HG02970 (cell line): ENCODE results near the gene TBCB.
A peak's percentile ranks its signal among the peaks of the same experiment; 100 is the strongest.
"Not testable (repeated sequence)": the region's sequence is repeated elsewhere in the genome, so short reads cannot be mapped to it uniquely, and the experiment has no call there.

Source experiments
- ATAC-seq: cut with Tn5 transposase; IDR thresholded peaks from one replicate; pipeline ENCODE4 v1.9.1; 2021; ENCODE audit warnings: mild to moderate bottlenecking, moderate library complexity, moderate number of reproducible peaks; ENCODE audit not compliant: unreplicated experiment, low FRiP score

TBCB gene

GRCh38 chr19:36128392-36128736 is 13.1 kb downstream of the TBCB start:
- no peak for ATAC-seq

- ATAC-seq: not testable (repeated sequence)
These were observed 16.0 kb downstream of the TBCB start for GRCh38 chr19:36131221-36131620.

DNA sequence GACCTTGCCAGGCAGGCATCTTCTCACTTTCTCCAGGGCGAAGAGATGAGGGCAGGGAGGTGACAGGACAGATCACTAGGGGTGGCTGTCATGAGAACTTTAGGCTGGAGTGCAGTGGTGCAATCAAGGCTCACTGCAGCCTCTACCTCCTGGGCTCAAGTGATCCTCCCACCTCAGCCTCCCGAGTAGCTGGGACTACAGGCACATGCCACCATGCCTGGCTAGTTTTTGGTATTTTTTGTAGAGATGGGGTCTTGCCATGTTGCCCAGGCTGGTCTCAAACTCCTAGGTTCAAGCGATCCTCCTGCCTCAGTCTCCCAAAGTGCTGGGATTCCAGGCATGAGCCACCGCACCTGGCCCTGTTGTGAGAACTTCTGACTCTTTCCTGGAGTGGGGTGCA is 19.6 kb downstream of the TBCB start:
- not testable (repeated sequence) for ATAC-seq

DNA sequence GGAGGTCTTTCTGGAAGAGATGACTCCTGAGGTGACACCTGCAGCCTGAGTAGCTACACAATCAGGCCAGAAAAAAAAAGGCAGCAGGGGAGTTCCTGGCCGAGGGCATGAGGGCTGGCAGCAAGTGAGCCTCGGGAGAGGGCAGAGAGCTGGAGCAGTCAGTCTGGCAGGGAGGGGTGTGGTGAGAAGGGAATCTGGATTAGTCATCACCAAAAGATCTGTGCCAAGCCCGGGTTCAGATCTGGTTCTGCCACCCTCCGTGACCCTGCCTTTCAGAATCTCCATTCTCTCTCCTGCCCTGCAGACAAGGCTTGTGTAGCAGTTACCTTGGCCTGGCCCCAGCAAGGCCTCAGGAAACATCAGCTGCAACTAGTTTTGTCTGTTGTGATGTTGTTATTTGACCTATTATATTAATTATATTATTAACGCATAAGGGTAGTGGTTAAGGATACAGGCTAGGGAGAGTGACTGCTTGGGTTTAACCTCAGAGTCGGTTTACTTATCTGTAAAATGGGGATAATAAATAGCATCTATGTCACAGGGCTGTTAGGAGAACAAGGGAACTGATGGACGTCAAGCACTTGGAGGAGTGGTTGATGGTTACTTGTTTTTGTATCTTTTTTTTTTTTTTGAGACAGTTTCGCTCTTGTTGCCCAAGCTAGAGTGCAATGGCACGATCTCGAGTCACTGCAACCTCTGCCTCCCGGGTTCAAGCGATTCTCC is 21.9 kb downstream of the TBCB start:
- ATAC-seq: no peak

GRCh38 chr19:36139120-36139472 is 23.8 kb downstream of the TBCB start:
- ATAC-seq: no peak

DNA sequence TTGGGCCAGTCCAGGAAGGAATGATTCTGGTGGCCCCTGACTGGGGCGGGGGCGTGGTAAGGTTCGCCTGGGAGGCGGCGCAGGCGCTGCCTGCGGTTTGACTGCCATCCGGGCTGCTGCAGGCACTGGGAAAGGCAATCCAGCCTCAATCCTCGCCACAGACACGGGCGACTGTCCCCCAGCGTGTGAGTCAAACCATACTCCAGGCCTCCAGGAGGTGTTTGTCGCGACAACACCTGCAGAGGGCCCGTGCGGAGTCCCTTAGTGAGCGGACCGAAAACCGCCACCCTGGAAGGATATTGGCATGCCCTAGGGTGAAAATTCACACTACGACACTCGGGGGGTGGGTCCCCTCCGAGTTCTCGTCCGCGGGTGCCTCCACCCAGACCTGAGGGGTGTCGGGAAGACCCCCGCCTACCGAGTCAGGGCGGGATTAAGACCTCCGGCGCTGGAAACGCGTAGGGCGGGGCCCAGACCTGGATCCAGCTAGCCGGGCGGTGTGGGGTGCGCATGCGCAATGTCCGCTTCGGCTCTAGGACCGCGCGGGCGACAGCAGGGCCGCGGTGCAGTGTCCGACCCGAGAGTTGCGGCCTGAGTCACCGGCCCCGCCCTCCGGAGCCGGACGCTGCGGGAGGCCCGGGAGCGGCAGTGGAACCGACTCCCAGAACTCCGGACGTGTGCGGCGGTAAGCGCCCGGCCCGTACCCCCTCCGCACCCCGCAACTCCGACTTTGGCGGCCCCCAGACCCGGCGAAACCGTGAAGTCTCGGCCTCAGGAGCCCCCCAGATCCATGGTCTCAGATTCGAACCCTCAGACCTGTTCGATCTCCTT is 24.4 kb downstream of the TBCB start, which contains the start of gene CAPNS1:
Gene CAPNS1 (plus strand): TSS at position 594 of the 831 bp plus-strand sequence. CDS start 946 bp downstream, outside the sequence.
- ATAC-seq: peak; percentile 90

- no peak for ATAC-seq
These were observed 25.2 kb downstream of the TBCB start for GRCh38 chr19:36140304-36141038.

DNA sequence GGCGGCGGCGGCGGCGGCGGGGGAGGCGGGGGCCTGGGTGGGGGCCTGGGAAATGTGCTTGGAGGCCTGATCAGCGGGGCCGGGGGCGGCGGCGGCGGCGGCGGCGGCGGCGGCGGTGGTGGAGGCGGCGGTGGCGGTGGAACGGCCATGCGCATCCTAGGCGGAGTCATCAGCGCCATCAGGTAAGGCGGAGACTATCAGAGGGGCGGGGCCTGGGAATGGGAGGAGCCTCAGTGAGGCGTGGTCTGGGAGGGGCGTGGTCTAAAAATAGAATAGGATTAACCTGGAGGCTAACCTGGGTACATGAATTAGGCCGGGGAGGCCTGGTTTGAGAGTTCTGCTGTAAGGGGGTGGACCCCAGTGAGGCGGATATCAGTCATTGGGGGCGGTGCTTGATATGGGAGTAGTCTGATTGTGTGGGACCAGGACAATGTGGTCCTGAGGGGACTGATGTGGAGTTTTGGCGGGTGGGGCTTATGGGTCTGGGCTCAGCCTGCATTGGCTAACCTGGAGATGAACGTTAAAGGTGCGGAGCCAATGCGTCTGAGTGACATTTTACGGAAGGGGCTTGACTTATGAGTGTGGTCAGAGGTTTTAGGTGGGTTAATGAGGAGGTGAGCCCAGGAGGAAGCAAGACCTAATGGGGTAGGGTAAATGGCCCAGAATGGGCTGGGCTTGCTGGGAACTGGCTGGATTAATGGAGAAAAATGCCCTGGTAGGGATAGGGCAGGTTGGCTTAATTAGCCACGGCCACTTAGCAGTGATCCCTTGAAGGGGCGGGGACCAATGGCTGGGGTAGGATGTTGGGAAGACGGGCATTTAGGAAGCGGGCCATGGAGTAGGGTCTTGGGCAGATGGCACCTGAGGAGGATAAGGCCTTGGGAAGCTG is 26.0 kb downstream of the TBCB start:
- peak; percentile 42 for ATAC-seq

- ATAC-seq: no peak
These were observed 26.8 kb downstream of the TBCB start for GRCh38 chr19:36142046-36142445.

- no peak for ATAC-seq
These were observed 27.2 kb downstream of the TBCB start for GRCh38 chr19:36142496-36142895.

DNA sequence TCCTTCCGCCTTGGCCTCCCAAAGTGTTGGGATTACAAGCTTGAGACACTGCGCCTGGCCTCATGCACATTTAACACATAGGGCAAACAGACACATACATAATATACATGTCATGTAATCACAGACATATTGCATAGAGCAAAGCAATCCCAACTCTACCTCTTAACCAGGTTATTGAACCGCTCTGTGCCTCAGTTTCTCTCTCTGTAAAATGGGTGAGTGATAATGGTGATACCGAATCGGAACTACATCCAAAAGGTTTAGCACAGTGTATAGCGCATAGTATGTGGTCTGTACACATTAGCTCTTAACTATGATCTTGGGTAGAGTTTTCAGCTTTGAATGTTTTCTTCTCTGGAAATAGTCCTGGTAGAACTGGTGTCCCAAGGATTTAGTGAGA is 29.4 kb downstream of the TBCB start:
- no peak for ATAC-seq

GRCh38 chr19:36149673-36150406 is 34.6 kb downstream of the TBCB start:
- no peak for ATAC-seq

- ATAC-seq: no peak
These were observed 35.3 kb downstream of the TBCB start for GRCh38 chr19:36150586-36150985.

DNA sequence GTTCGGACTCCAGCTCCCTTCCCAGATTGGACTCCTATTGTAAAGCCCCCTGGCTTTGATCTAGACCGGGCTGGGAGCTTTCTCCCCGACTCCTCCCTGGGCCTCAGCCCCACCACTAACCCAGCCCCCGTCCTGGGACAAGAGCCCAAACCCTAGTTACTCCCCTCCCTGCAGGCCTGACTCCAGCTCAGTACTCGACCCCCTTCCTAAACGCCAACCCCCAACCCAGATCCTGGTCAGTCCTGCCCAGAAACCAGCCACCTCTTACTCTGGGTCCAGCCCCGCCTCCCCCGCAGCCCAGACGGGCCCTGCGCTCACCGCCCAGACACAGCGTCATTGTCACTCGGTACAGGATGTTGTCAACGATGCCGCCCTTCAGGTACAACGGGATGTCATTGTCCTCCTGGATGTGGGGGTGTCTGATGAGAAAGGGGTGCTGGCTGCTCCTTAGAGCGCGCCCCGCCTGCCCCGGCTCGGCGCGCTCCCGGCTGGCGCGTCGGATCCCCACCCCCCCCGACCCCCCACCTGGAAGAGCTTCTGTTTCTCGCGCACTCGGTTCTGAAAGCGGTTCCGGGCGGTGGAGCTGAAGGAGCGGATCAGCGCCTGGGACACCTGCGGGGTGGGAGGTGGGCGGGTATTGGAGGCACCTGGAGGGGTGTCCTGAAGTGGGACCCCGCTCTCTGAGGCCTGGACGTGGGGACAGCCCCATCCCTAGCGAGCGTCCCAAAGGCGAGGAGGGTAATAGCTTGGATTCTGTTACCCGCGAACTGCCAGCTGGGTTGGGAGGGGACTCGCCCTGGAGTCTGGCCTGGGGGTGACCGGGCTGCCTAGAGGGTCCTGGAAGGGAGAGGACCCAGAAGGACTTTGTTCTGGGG is 36.1 kb downstream of the TBCB start:
- ATAC-seq: no peak

- no peak for ATAC-seq
These were observed 36.7 kb downstream of the TBCB start for GRCh38 chr19:36152019-36152351.

DNA sequence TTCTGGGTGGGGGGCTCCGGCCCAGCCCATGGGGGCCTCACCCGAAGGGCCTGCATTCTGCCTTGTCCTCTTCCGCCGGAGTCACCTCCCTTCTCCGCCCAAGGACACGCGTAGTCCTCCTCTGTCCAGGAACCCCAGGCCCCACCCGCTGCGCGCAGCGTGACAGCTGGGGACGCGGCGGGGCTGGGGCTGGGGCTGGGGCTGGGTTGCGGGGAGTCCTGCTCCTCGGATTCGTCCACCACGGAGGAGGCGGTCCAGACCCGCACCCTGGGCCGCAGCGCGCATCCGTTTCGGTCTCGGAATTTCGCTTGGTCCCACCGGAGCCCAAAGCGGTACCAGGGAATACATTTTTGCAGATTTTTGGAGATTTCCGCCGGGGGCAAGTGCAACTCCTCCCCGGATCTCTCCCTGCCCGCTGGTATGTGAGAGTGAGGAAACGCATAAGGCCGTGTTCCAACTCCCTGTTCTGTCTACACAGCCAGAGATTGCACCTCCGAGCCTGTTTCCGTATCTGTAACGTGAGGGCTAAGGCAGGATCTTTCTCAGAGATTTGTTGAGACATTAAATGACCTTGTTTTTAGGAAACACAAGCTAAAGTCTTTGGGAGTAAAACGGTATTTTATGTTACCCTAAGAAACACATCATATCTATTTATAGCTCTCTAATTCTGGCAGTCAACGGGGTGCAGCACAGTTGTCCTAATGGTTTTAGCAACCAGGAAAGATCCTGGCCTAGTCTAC is 37.3 kb downstream of the TBCB start, which contains the start of gene COX7A1:
Gene COX7A1 (minus strand): TSS at position 96 of the 740 bp plus-strand sequence. CDS start 40 bp downstream, at position 56.
- ATAC-seq: no peak

DNA sequence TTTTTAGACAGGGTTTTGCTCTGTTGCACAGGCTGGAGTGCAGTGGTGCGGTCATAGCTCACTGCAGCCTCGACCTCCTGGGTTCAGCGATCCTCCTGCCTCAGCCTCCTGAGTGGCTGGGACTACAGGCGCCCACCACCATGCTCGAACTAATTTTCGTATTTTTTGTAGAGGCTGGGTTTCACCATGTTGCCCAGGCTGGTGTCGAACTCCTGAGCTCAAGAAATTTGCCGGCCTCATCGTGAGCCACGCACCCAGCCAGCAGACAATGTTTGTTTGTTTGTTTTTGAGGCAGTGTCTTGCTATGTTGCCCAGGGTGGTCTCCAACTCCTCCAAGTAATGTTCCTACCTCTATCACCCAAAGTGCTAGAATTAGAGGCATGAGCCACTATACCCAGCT is 37.9 kb downstream of the TBCB start:
- no peak for ATAC-seq
